HG03521 (cell line): ENCODE measurements around the gene CEP78.
"Not testable (repeated sequence)": the region's sequence is repeated elsewhere in the genome, so short reads cannot be mapped to it uniquely, and the experiment has no call there.

Source experiments
- ATAC-seq: cut with Tn5 transposase; IDR thresholded peaks from one replicate; pipeline ENCODE4 v1.9.1; 2021; ENCODE audit warnings: mild to moderate bottlenecking, moderate library complexity; ENCODE audit not compliant: unreplicated experiment

Gene CEP78

GRCh38 chr9:78235256-78235761, 566 bp upstream of the CEP78 start:
- no peak for ATAC-seq

GRCh38 chr9:78236551-78236910, 656 bp downstream of the CEP78 start:
- ATAC-seq, result peak; percentile 10

- no peak for ATAC-seq
Observed at GRCh38 chr9:78238046-78239038, 2.5 kb downstream of the CEP78 start.

GRCh38 chr9:78239506-78239905, 3.6 kb downstream of the CEP78 start:
- ATAC-seq, result no peak

DNA sequence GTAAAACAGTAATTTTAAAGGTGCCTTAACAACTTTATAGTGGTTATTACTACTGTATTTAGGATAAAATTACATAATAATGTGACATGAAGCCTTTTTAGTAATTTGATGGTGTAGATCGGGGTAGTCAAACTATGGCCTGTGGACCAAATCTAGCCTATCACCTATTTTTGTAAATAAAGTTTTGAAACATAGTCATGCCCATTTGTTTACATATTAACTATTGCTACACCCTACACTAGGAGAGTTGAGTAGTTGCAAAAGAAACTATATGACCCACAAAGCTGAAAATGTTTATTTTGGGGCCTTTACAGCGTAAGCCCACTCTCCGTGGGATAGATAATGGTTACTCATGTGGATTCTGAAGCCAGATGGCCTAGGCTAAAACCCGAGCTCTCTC, 6.2 kb downstream of the CEP78 start:
- no peak for ATAC-seq

GRCh38 chr9:78243130-78243529, 7.3 kb downstream of the CEP78 start:
- no peak for ATAC-seq

GRCh38 chr9:78245401-78245800, 9.5 kb downstream of the CEP78 start:
- no peak for ATAC-seq

DNA sequence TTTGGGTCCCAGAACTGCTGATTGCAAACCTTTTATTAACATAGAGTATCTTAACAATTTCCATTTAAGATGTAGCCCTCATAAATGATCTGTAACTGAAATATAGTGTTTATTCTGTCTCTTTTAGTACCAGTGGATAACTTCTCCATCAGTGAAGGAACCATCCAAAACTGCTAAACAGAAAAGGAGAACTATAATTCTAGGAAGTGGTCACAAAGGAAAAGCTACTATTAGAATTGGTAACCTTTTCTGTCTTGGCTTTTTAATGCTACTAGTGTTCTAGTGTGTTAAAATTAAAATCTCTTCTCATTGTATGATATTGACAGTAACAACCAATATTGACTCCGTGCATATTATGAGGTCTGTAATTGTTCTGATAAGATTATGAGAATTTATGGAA, 12.8 kb downstream of the CEP78 start:
- ATAC-seq, result no peak

DNA sequence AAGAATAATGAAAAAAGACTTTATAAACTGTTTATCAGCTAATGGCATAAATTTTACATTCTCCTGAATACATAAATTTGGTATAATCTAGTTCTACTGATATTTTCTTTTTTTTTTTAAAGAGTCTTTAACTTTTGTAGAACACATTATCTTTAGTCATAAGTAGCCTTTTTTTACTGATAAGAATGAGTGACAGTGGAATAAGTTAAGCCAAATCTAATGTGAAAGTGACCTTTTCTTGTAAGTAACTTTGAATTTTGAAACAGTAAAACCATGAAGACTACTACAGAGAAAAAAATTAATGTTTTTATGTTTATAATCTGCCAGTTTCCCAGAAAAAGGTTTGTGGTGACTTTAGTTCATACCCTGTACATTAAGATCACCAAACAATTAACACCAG, 13.7 kb downstream of the CEP78 start:
- no peak for ATAC-seq

- ATAC-seq, result no peak
Observed at GRCh38 chr9:78252616-78253015, 16.7 kb downstream of the CEP78 start.

DNA sequence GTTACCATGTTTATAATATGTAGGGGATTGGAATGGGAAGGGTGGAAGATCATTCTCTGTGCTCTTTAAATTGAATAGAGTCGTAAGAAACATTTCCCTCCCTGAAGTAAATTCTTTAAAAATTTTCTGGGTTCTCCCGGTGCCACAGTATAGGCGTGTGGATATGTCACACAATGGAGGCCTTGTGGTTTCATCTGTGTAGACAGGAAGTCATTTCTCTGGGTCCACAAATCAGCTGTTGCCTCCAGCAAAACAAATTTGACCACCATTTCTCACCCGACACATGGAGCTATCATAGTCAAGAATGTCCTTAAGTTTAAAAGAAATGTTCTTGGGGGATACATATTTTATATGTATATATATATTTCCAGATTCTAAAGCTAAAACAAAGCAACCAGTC, 17.4 kb downstream of the CEP78 start:
- no peak for ATAC-seq

DNA sequence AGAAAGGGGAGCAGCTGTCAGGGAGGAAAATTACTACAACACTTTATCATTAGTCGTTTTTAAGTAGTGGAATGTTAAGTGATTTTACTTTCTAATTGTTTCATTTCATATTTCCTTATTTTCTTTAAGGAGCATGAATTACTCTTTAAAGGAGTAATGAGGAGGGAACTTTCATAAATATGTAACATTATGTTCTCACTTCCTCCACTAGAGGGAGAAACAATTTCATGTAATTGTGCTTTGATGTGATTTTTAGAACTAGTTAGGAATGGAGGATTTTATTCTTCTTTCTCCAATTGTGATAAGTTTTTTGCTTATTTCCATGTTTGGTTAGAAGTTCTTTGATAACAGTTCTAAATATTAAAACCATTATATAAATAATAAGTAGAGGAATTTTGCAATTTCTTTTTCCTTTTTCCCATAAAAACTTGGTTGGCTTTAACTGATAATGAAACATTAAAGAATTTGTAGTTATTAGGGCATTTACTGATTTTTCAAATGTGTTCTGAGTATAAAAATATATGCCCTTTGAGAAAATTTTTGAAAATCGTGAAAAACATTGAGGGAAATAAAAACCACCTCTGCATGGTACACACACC, 25.6 kb downstream of the CEP78 start:
- ATAC-seq, result no peak

DNA sequence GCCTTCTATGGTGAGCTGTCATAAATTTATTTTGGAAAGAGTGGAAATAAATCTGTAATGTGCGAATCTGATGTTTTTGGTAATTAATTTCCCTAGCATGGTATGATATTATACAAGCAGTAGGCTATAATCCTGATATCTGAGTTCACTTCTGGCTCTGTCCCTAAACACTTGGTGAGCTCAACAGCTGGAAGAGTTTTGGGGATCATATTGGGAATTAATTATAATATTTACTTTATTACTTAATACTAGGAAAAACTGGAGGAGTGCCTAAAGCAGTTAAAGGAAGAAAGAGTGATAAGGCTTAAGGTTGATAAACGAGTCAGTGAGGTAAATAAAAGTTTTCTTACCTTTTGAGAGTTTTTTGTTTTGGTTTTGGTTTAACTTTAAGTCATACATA, 26.8 kb downstream of the CEP78 start:
- no peak for ATAC-seq

DNA sequence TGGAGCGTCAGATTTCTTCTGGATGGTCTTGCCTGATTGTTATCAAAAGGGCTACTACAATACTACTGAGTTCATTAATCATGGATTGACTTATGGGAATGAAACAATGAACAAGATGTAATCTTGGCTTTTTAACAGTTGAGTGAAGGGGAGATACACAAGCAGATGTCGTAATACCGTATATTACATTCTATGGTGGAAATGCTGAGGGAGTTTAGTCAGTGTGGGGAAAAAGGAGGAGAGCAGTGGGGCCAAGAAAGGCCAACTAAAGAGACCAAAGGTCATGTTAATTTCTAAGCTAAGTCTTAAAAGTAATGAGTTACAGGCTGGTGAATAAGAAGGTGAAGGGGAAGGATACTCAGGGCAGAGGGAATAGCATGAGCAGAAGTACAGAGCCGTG, 32.0 kb downstream of the CEP78 start:
- no peak for ATAC-seq

- no peak for ATAC-seq
Observed at GRCh38 chr9:78269784-78270183, 33.9 kb downstream of the CEP78 start.

- no peak for ATAC-seq
Observed at GRCh38 chr9:78272307-78272706, 36.4 kb downstream of the CEP78 start.

- ATAC-seq, result no peak
Observed at GRCh38 chr9:78273761-78274160, 37.9 kb downstream of the CEP78 start.

GRCh38 chr9:78278177-78278777, 42.4 kb downstream of the CEP78 start:
- no peak for ATAC-seq

DNA sequence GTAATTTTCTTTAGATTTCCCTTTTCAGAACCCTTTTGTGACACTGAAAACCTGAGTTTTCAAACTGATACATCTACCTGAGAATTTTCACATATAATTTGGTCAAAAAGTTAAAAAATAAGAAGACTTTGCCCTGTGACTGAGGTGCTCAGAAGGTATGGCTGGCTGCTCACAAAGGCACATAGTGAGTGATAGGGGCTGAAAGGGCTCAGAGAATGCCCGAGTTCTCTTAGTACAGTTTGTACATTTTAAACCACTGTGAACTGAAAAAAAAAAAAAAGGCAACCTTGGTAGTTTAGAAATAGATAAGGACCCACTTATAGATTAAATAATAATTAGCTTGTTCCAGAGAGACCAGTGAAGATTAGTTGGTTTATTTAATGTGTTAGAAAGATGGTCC, 42.9 kb downstream of the CEP78 start:
- ATAC-seq, result no peak

DNA sequence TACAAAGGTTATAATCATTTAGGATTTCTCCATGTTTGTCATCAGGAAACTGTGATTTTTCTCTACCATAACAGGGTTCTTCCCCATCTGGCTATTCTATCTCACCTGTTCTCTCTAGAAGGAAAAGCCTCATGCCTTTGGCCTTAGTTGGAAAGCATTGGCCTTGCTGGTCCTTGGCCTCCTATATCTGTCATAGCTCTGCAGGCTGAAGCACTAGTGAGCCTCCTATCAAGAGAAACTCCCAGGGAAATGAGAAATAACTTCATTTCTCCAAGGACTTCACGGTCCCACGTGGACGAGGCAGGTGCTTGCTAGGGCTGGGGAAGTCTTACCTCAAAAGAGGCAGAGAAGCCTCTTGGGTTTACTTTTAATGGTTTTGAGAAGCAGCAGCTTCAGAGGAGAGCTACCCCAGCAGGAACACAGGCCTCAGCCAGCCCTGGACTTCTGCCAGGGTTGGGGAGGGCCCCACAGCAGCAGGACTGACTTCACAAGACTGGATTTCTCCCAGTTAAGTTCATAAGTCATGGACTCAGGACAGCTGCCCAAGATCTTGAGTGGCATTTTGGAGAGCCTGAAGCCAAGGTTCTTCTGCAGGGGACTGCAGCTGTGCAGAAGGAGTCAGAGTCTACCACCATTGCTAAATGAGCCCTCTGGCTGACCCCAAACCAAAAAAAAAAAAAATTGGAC, 45.2 kb downstream of the CEP78 start:
- ATAC-seq, result no peak

- ATAC-seq, result not testable (repeated sequence)
Observed at GRCh38 chr9:78284181-78284580, 48.3 kb downstream of the CEP78 start.
